Subcutaneous adipose tissue (tissue), 4 donors: ENCODE data around the gene CD180. TPM values are rescaled to one million over a fixed set of nuclear protein-coding genes. Genes with fewer than 3 reads are reported as not detected.

Experiments
- CTCF ChIP-seq: fragments of 450-650 bp; IDR thresholded peaks from one replicate; pipeline ENCODE4 v1.5.1; 2016; ENCODE audit warnings: low read depth, mild to moderate bottlenecking, control low read depth, antibody characterized with exemption, moderate library complexity
- total RNA-seq, 4 donors: library from RNA; depleted of rRNA; stranded (reverse); fragments of >200 nt; gene quantifications; one replicate each; pipeline ENCODE4 v1.1.0, GENCODE V29; 2016

CD180 gene
- total RNA-seq, 4 donors from 2014 or later: 0.75 to 11.0 (median 3.2) TPM

- no peak for TF ChIP-seq CTCF
Measured at GRCh38 chr5:67195406-67196275, 958 bp downstream of the CD180 start.

GRCh38 chr5:67194166-67194565 lies 2.4 kb downstream of the CD180 start:
- no peak for TF ChIP-seq CTCF

DNA sequence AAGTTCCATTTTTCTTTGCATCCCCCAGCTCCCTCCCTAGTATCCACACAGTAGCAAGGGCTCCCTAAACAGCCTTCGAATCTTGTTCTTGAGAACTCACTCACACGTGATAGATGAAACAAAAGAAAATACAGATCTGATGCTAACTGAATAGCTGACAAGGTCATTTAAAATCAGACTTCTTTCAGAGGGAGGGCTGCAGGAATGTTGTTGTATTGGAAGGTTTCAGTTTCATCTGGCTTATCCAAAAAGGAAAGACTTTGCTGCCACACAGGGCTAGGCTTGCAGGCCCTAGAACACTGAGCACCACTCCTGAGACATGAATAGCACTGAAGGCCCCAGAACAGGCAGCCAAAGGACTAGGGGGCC lies 3.2 kb downstream of the CD180 start:
- no peak for TF ChIP-seq CTCF

GRCh38 chr5:67192719-67193438 lies 3.7 kb downstream of the CD180 start:
- no peak for TF ChIP-seq CTCF

DNA sequence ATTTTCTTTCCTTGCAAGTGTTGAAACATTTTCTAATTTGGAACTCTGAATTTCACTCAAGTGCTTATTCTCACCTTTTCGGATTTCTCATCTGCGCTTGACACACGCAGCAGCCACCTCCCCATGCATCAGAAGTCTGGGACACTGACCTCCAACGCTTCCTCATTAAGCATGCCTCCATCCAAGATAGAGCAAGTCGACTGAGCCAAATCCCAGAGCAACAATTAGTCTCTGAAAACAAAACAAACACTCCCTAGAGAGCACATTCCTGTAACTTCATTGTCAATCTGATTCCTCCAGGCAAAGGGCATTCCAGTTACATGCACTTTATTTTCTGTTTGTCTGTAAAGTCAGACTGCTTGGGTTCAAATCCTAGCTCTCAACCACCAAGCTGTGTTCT lies 5.7 kb downstream of the CD180 start:
- no peak for TF ChIP-seq CTCF

DNA sequence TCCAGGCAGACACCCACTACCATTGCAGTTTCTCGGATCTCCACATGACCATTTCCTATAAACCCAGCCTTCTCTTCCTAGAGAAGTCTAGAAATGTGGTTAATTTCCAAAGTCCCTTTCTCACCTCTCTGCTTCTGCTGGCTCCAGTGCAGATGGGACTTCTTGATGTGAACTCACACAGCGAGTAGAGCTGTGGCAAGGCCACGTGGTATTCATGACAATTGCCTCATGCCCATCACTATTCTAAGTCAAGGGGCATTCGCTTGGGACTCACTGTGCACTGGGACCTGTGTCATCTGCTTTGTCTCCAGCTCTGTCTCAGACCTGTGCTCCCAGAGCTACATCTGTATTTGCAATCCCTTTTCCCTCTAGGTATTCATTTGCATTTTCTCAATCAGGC lies 6.2 kb downstream of the CD180 start:
- TF ChIP-seq CTCF: no peak

GRCh38 chr5:67189931-67190330 lies 6.7 kb downstream of the CD180 start:
- no peak for TF ChIP-seq CTCF
